GM06990 (cell line): ENCODE measurements around the gene SVOPL.
A peak's percentile ranks its signal among the peaks of the same experiment; 100 is the strongest.

ENCODE experiments used
- DNase-seq: peaks from one replicate; pipeline ENCODE4 v3.0.0-alpha.2; 2011; ENCODE audit not compliant: insufficient read length; ENCODE audit errors: extremely low read depth
- H3K27me3 ChIP-seq: replicated peaks from 2 replicates; pipeline ENCODE4 v1.6.0; 2011; ENCODE audit warnings: low read length; ENCODE audit not compliant: control insufficient read depth, insufficient read depth
- H3K36me3 ChIP-seq: 2 replicates; pipeline ENCODE4 v1.5.1; 2011; ENCODE audit warnings: low read length; ENCODE audit not compliant: control insufficient read depth, insufficient read depth
- H3K4me3 ChIP-seq: replicated peaks from 2 replicates; pipeline ENCODE4 v1.5.1; 2011; ENCODE audit warnings: low read depth, mild to moderate bottlenecking, control low read depth, low read length
- CTCF ChIP-seq: IDR thresholded peaks from 2 replicates; pipeline ENCODE4 v1.5.1; 2011; ENCODE audit warnings: low read length, control low read depth, mild to moderate bottlenecking, inconsistent platforms; ENCODE audit not compliant: insufficient read depth, poor library complexity, severe bottlenecking

The SVOPL gene

GRCh38 chr7:138613630-138614029 lies 87.5 kb downstream of the SVOPL start:
- no peak overlapping the region for H3K4me3 ChIP-seq

GRCh38 chr7:138610671-138611170 lies 90.4 kb downstream of the SVOPL start:
- Histone ChIP-seq H3K36me3 (no peaks in the 10 kb centered on the region), H3K27me3 (no peaks in the 10 kb centered on the region), H3K4me3 (no peak overlapping the region)
- TF ChIP-seq CTCF = no peak
- no peak for DNase-seq

More at GRCh38 chr7:138613630-138614029, 87.5 kb downstream of the SVOPL start:
- H3K36me3 ChIP-seq = no peaks in the 10 kb centered on the region
- no peak for TF ChIP-seq CTCF
- DNase-seq = no peak
- H3K27me3 ChIP-seq = no peaks in the 10 kb centered on the region

GRCh38 chr7:138608275-138608674 lies 92.9 kb downstream of the SVOPL start:
- Histone ChIP-seq H3K36me3 (no peaks in the 10 kb centered on the region), H3K4me3 (no peak overlapping the region), H3K27me3 (no peaks in the 10 kb centered on the region)
- DNase-seq = peak; percentile 21
- TF ChIP-seq CTCF = no peak

GRCh38 chr7:138607216-138608126 lies 93.7 kb downstream of the SVOPL start:
- Histone ChIP-seq H3K27me3 (no peaks in the 10 kb centered on the region; the same call in 1 of the 2 replicates), H3K36me3 (no peaks in the 10 kb centered on the region), H3K4me3 (no peak overlapping the region)
- TF ChIP-seq CTCF = no peak
- no peak for DNase-seq

- no peak for TF ChIP-seq CTCF
- H3K36me3 ChIP-seq = no peaks in the 10 kb centered on the region
- H3K27me3 ChIP-seq = no peaks in the 10 kb centered on the region; the same call in 1 of the 2 replicates
- no peak overlapping the region for H3K4me3 ChIP-seq
- DNase-seq = no peak
Measured at GRCh38 chr7:138606236-138606635, 94.9 kb downstream of the SVOPL start.
